Breast epithelium (tissue), 3 donors: Measurements from ENCODE around the gene FXYD4.

Experiments used
- CTCF ChIP-seq, 3 donors: fragments of 450-650 bp; IDR thresholded peaks; one replicate each; pipeline ENCODE4 v1.5.1; 2016 to 2017; ENCODE audit warnings: antibody characterized with exemption in 3 of 3, mild to moderate bottlenecking in 3 of 3, moderate library complexity in 3 of 3
- POLR2A ChIP-seq: fragments of 450-650 bp; IDR thresholded peaks from one replicate; pipeline ENCODE4 v1.6.1; 2016; ENCODE audit warnings: antibody characterized with exemption, mild to moderate bottlenecking, moderate library complexity
- POLR2AphosphoS5 ChIP-seq, 3 donors: sonication (generic); formaldehyde crosslinking; IDR thresholded peaks; one replicate each; pipeline ENCODE4 v1.6.1; 2017; ENCODE audit warnings: antibody characterized with exemption in 3 of 3

- TF ChIP-seq CTCF (IDR thresholded peaks at IDR 0.05) (no peak), POLR2AphosphoS5 (IDR thresholded peaks at IDR 0.05) (no peak), POLR2A (no peak)
These were observed 48.2 kb upstream of the FXYD4 start for GRCh38 chr10:43323245-43323644.
